Fibroblast of mammary gland (primary cell): ENCODE measurements around the gene RNF13.
A peak's percentile ranks its signal among the peaks of the same experiment; 100 is the strongest.

Experiments used
- DNase-seq: peaks from one replicate; pipeline ENCODE4 v3.0.0-alpha.2; 2010; ENCODE audit warnings: low read depth
- H3K4me3 ChIP-seq: 2 replicates; pipeline ENCODE4 v1.5.1; 2011; ENCODE audit warnings: low read depth, mild to moderate bottlenecking, low read length, moderate library complexity; ENCODE audit not compliant: control insufficient read depth
- TF ChIP-seq, protein P1 (sequence below): conservative IDR thresholded peaks from 2 replicates; pipeline ENCODE4 v1.5.1; 2011; ENCODE audit warnings: low read depth, low read length, inconsistent platforms; ENCODE audit not compliant: control insufficient read depth, insufficient read depth

RNF13 gene

DNA sequence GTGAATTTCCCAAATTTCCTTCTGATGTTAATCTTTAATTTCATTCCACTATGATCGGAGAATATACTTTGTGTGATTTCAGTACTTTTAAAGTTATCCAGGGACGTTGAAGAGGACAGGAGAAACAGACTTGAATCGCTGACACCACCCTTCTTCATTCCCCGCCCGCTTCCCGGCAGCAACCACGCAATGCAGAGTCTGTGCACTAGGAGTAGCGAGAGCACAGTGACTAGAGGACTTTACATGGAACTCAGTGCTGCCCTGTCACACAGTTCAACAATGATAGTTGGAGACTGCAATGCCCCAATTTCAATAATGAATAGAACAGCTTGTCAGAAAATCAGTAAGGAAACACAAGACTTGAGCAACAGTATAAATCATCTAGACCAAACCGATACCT, 73.9 kb downstream of the RNF13 start:
- TF ChIP-seq, protein P1, sequence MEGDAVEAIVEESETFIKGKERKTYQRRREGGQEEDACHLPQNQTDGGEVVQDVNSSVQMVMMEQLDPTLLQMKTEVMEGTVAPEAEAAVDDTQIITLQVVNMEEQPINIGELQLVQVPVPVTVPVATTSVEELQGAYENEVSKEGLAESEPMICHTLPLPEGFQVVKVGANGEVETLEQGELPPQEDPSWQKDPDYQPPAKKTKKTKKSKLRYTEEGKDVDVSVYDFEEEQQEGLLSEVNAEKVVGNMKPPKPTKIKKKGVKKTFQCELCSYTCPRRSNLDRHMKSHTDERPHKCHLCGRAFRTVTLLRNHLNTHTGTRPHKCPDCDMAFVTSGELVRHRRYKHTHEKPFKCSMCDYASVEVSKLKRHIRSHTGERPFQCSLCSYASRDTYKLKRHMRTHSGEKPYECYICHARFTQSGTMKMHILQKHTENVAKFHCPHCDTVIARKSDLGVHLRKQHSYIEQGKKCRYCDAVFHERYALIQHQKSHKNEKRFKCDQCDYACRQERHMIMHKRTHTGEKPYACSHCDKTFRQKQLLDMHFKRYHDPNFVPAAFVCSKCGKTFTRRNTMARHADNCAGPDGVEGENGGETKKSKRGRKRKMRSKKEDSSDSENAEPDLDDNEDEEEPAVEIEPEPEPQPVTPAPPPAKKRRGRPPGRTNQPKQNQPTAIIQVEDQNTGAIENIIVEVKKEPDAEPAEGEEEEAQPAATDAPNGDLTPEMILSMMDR = no peak
- DNase-seq = no peak
- no peak overlapping the region for H3K4me3 ChIP-seq

- TF ChIP-seq, protein P1 = no peak
- H3K4me3 ChIP-seq = no peak overlapping the region
- no peak for DNase-seq
Observed at GRCh38 chr3:149891621-149892020, 78.6 kb downstream of the RNF13 start.

DNA sequence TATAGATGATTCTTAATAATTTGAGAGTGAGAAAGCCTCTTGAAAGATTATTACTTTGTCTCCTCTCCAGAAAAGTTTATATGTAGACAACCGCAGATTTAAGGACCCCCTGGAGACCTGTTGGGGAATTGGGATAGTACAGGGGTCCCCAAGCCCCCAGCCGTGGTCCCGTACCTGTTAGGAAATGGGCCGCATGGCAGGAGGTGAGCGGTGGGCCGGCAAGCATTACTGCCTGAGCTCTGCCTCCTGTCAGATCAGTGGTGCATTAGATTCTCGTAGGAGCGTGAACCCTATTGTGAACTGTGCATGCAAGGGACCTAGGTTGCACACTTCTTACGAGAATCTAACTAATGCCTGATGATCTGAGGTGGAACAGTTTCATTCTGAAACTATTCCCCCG, 79.4 kb downstream of the RNF13 start:
- no peak overlapping the region for H3K4me3 ChIP-seq
- TF ChIP-seq, protein P1 = no peak
- no peak for DNase-seq

GRCh38 chr3:149894205-149894604, 81.2 kb downstream of the RNF13 start:
- no peak overlapping the region for H3K4me3 ChIP-seq
- DNase-seq = peak; percentile 41
- TF ChIP-seq, protein P1 = no peak

DNA sequence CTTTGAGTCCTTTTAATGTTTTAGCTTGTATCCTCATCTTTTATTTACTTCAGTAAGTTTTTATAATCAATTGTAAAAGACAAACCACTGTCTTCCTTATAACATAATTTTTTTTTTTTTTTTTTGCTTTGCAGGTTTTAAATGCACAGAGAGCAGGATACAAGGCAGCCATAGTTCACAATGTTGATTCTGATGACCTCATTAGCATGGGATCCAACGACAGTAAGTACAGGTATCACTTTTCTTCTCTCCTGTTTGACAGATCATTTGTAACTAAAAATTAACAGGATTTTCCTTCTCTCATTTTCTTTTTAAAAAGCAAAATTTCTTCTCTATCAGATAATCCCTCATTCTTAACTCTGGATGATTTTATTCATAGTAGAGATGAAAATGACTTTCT, 82.3 kb downstream of the RNF13 start:
- TF ChIP-seq, protein P1 = no peak
- H3K4me3 ChIP-seq = no peak overlapping the region
- no peak for DNase-seq

DNA sequence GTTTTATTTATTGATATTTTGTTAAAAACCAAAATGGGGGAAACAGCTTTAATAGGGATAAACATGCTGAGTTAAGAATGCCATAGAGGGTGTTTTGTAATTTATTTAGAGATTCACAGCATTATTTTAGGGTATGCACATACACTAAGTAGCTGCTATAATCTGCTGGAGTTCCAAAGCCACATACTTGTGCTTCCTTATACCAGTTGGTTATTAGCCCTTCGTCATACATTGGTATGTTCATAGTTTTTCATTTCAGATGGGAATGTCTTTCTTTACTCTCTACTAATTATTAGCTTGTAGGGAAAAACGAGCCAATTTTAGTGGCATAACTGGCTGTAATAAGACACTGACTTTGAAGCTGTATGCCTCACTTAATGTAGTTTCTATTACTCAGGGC, 82.8 kb downstream of the RNF13 start:
- TF ChIP-seq, protein P1 = no peak
- H3K4me3 ChIP-seq = no peak overlapping the region

GRCh38 chr3:149898771-149899170, 85.8 kb downstream of the RNF13 start:
- H3K4me3 ChIP-seq = no peak overlapping the region
- DNase-seq = peak; percentile 68
- TF ChIP-seq, protein P1 = no peak

More for the DNA sequence above, 82.8 kb downstream of the RNF13 start:
- DNase-seq = no peak
